NB4 (cell line): ENCODE results near the gene DCN.

ENCODE experiments used
- CTCF ChIP-seq: IDR thresholded peaks from one replicate; pipeline ENCODE4 v1.5.1; 2012; ENCODE audit warnings: low read depth, low read length
- POLR2A ChIP-seq: IDR thresholded peaks from 2 replicates; pipeline ENCODE4 v1.6.1; 2011; ENCODE audit warnings: mild to moderate bottlenecking; ENCODE audit not compliant: insufficient read length; ENCODE audit errors: extremely low read depth

- no peak for TF ChIP-seq POLR2A
- TF ChIP-seq CTCF: no peak
Measured at GRCh38 chr12:91106283-91106682, 76.3 kb downstream of the DCN start.
